HG03457 (cell line): ENCODE data around the gene FGF19.

Source experiments
- ATAC-seq: cut with Tn5 transposase; IDR thresholded peaks from one replicate; pipeline ENCODE4 v1.9.1; 2021; ENCODE audit warnings: moderate number of reproducible peaks; ENCODE audit not compliant: unreplicated experiment

Gene FGF19, protein sequence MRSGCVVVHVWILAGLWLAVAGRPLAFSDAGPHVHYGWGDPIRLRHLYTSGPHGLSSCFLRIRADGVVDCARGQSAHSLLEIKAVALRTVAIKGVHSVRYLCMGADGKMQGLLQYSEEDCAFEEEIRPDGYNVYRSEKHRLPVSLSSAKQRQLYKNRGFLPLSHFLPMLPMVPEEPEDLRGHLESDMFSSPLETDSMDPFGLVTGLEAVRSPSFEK

DNA sequence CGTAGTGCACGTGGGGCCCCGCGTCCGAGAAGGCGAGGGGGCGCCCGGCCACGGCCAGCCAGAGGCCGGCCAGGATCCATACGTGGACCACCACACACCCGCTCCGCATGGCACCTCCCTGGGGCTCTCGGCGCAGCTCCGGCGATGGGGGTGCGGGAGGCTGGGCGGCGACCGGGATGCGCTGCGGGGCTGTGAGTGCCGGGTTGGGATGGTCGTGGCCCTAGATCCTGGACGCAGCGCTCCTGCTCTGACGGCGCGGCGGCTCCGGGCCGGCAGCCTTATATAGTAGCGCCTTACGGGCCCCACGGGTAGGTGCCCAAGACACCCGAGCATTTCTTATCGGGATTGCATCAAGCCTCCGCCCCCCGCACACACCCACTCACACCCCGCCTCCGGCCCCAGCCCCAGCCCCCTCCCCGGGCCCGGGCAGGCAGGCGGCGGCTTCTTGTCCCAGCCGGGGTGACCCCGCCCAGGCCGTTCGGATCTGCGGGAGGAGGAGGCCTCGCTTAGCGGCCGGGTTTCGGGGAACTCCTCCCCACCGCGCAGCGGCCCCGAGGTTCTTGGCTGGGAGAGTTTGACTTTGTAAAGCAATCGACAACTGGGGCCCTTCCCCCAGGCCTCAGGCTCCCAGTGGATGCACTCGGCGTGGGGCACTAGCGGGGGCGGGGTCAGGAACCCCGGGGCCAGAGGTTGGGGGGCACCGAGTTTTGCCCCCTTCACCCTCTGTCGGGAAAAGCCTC, at the start of gene FGF19:
TSS of gene FGF19 (minus strand) at position 255 of the 740 bp plus-strand sequence. CDS start at position 109, 146 bp downstream.
- no peak for ATAC-seq

DNA sequence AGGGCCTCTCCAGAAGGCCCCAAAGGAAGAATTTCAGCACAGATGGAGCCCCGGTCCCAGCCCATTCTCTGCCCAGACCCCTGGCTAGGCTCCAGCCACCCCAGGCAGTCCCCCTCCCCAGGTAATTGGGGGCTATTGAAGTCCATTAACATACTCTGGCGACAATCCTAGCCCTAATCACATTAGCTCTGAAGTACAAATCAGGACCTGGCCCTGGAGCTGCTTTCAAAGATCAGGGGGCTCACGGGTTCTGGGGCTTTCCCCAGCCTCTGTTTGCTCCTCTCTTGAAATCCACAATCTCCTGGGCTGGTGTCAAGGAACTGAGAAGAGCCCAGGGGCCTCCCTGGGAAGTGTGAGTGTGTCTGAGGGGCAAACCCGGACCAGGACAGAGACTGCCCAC, 49.1 kb upstream of the FGF19 start:
- ATAC-seq = no peak

DNA sequence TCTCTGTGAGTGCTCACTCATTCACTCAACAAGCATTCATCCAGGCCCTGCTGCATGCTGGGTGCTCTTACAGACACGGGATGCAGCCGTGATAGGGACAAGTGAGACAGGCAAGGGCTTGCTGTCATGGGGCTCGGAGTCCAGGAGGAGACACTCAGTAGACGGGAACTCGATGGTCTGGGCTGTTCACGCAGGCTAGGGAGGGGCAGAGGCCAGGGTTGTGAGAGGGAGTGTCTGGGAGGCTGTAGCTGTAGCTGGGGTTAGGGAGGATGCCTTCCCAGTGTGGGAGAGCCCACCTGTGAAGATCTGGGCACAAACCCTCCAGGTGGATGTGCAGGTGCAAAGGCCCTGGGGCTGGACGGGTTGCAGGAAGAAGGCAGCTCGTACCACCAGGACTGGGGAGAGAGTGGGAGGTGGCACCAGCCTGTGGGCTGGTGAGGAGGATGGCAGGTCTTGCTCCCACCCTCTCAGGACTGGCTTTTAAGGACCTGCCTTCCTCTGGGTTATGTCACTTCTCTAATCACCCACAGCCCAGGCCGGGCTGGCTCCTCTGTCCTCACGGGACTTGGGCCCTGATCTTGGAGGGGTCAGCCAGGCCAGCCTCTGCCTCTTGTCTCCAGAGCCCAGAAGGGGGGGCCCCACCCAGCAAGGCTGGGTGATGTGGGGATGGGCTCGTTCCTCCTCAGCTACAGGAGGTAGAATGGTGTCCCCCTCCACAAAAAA, 47.2 kb upstream of the FGF19 start:
- no peak for ATAC-seq

DNA sequence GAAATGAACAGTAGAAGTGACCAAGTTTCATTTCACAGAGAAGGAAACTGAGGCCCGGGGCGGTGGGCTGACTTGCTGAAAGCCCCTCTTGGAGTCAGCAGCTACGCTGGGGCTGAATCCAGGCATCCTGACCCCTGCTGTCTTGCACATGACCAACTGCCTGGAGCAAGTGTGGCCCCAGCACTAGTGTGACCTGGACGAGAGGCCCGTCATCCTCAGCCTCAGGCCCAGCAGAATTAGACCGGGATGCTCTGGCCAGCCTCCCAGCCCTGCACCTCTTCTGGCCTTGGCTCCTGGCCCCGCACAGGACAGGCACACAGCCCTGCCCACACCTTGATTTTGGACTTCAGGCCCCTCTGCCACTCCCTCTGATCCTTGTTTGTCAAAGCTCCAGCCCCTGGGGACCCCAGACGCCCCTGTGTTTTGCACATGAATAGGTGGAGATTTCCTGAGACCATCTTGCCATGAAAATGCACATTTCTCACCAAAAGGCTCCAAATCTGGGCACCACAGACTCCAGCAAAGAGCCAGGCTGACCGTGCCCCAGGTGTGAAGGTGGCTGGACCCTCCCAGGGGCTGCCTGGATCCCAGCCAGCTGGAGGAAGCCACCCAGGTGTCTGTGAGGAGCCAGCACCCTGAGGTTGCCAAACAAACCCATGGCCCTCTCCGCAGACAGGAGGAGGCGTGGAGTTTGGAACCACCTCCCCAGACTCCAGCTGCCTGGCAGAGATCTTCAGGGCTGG, 46.5 kb upstream of the FGF19 start:
- ATAC-seq = no peak

DNA sequence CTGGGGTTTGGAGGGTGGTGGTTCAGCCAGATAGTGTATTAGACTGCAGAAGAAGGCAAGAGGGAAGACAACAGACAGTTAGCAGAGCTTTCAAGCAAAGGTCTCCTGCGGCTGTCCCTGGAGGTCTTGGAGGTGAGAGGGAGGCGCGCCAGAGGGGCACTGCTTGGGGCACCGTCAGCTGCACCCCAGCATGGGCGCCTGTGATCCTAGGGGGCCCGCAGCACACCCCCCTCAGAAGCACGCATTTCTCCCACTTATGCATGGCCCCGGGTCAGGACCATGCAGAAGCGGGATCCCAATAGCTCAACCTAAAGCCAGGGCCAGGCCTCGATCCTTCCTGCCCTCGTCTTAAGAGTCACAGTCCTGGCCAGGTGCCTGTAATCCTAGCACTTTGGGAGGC, 44.8 kb upstream of the FGF19 start:
- ATAC-seq = no peak

DNA sequence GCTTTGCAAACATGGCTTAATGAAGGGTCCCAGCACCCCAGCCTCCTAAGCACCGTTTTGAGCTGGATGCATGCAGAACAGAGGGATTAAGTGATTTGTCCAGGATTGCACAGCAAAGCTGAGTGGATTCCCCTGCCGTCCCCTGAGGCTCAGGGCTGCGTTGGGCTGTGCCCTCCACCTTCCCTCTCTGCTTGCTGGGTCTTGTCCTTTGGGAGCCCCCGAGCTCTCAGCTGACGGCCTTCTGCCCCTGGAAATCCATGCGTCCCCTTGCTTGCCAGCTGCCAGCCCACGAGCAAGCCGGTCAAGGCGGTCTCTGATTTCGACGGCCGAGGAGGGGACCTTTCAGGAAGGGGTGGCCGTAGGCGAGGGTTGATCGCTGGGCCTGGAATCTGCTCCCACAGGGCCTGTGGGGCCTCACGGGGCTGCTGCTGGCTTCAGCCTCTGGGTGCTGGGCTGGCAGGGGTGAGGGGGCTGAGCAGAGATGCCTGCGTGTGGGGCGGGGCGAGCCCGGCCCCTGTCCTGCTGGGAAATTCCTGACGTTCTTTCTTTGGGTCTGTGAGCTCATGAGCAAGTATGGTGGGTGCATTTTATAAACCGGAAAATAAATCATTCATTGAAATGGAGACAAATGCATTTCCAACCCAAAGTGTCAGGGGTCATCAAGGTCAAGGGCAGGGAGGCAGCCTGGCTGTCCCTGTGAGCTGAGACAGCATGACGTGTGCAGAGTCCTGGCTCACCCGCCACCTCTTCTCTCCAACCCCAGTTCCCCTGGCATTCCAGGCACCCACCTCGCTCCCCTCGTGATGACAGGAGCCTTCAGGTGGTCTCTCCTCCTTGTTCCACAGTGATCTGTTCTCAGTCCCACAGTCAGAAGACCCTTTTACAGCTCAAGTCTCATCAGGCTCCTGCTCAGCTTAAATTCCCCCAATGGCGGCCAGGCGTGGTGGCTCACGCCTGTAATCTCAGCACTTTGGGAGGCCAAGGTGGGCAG, 43.2 kb upstream of the FGF19 start:
- no peak for ATAC-seq

DNA sequence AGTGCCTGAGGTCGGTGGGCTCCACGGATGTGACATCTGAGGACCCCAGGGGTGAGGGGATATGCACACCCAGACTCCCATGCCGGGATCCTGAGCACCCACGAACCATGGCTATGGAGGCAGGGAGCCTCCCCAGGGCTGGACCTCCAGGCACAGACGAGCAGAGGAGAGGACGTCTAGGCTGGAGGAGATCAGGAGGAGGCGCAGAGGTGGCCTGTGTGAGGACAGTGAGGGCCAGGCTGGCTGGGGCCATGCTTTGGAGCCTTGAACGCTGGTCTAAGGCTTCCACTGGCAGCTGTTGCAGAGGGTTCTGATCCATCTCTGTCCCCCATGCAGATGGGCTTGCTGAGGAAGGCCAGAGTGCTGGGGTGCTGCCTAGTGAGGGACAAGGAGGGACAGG, 42.3 kb upstream of the FGF19 start:
- no peak for ATAC-seq

DNA sequence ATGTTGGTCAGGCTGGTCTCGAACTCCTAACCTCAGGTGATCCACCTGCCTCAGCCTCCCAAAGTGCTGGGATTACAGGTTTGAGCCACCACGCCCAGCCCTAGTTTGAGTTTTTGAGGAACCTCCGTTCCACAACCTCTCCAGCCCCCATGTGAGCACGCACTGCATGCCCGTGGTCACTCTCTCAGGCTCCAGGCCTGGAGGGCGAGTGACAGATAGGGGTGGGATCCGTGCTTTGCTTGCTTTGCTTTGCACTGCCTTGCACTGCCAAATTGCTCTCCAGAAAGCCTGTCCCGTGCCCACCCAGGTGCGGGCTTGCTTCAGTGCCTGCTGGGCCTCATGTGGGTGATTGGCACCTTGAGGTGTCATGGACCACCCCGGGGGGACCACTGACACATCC, 41.4 kb upstream of the FGF19 start:
- no peak for ATAC-seq

DNA sequence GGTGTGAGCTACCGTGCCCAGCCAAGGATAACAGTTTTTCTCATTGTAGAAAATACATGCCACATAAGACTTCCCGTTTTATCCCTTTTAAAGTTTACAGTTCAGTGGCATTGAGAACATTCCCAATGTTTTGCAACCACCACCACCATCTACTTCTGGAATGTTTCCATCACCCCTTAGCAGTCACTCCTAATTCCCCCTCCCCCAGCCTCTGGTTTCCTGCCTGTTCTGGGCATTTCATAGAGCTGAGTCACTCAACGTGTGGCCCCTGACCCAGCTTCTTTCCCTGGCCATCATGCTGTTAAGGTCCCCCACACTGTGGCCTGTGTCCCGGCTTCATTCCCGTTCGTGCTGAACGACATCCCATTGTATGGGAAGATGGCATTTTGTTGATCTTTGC, 40.6 kb upstream of the FGF19 start:
- no peak for ATAC-seq

DNA sequence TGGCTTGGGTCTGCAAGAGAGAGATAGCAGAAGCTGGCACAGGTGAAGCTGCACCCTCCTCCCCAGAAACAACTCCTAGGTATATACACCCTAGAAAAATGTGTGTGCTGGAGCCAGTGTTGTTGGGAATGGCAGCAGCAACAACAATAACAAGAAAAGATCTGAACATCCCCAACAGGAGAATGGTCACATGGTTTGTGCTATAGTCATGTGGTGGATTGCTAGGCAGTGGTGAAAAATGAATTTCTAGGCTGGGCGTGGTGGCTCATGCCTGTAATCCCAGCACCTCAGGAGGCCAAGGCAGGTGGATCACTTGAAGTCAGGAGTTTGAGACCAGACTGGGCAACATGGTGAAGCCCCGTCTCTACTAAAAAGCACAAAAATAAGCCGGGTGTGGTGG, 31.0 kb upstream of the FGF19 start:
- no peak for ATAC-seq

DNA sequence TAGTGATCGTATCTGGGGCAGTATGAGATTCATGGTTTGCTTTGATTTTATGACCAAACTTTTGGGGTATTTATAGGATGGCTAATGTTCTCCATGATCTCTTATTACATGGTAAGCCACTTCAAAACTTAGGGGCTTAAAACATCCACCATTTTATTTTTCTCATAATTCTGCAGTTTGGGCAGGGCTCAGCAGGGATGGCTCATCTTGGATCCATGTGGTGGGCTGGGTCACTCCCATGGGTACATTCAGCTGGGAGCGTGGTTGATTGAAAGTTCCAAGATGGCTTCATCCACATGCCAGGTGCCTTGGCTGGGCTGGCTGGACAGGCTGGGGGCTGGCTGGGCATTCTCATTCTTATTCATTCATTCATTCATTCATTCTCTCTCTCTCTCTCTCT, 30.5 kb upstream of the FGF19 start:
- no peak for ATAC-seq

DNA sequence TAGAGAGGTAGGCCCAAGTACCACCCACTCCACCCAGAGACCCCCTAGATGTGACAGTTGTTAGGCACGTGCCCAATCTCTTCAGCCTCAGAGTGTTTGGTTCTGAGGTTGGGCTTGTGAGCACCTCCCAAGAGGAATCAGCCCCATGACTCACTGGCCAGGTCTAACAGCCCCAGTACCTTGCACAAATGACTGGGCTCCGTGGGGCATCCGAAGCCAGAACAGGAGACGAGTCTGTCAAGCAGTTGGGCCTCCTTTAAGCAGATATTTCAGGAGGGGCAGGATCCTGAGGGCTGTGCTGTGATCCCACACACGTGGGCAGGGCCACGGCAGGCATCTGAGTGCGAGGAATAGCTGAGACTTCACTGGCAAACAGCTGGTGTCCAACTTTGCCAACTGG, 29.1 kb upstream of the FGF19 start:
- no peak for ATAC-seq

DNA sequence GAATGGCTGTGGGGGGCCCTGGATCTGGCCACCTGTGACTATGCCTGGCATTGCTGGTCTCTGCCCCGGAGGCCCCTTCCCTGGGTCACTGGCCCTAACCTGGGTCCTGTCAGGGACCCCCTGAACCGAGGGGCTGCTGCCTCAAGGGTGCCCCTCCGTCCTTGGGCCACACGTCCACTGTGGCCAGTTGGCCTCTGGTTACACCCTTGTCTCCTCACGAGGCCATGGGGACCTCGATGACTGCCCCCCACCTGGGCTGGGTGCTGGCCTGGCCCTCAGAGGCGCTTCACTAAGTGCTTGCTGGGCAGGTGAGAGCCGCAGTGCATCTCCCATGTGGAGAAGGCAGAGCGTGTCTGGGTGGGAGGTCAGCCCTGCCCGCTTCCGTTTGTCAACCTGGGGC, 27.3 kb upstream of the FGF19 start:
- no peak for ATAC-seq

DNA sequence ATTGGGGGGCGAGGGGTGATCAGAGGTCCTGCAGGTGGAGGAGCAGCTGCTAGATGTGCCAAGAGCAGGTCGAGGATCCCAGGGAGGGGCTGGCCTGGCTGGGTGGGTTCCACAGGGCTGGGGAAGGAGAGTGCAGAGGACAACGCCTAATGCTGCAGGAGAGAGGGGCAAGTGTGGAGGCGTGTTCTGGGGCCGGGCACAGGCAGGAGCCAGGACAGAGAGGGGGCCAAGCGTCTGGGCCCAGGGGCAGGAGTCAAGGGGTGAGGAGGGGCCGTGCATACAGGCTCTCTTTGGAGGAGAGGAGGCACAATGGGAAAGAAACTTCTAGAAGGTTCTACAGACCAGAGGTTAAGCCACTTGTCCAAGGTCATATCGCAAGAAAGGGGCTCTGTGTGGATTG, 26.7 kb upstream of the FGF19 start:
- no peak for ATAC-seq

DNA sequence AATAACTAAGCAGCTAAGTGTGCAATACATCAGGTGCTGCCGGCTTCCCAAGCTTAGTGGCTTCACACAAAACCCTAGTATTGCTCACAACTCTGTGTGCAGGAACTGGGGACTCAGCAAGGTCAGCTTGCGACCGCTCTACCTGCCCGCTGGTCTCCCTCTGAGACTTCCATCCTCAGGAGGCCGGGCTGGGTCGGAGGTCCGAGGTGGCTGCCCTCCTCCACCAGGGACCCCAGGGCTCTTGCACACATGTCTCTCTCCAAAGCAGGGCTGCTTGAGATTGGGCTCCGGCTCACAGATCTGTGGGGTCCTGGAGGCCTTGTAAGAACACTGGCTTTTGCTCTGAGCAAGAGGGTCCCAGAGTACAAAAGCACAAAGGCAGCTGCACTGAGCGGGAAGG, 25.4 kb upstream of the FGF19 start:
- no peak for ATAC-seq

DNA sequence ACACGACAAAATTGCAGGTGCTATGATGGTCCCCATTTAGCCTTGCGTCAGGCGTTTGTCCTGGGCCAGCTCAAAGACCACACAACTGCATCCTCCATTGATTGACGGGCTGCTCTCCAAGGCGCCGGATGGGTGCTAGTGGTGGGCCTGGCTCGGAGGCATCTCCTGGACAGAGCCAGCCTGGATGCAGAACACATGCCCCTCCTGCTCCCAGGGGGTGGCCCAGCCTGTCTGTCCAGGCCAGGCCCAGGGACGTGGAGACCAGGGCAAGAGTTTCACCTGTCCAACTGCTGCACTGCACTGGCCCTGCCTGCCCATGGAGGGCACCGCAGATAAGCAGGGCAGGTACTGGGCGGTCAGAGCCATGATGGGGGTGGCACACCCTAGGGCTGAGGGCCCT, 23.4 kb upstream of the FGF19 start:
- ATAC-seq = no peak

DNA sequence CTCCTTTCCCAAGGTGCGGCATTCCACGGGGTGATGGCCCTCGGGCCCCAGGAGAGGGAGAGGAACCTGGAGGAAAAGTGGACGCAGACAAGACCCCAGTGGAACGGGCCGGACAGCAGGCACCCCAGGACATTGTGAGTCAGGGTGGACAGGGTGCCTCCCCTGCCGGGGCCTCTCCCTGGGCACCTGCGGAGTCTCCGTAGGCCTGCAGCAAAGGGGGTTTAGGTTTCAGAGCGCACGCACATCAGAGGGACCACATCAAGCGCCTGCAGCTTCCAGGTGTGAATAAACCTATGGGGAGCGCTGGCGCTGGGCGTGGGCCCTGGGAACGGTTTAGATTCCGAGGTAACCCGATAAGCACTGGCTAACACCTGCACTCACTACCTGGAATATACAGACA, 22.7 kb upstream of the FGF19 start:
- ATAC-seq = no peak

DNA sequence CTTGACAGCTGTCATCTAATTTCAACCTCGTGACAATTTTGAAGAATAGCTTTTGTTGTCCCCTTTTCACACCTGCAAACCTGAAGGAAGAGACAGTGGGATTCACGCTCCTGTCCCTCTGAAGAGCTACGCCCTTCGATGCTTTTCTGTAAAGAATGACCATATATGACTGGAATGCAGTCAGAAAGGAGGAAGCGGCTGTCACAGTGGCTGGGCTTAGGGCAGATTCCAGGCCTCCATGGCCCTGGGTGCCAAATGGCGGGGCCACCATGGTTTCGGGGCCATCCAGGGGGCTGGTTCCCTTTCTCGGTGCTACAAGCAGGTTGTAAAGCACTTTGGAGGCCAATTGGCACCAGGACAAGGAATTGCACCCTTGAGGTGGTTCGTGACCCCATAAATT, 22.2 kb upstream of the FGF19 start:
- no peak for ATAC-seq

DNA sequence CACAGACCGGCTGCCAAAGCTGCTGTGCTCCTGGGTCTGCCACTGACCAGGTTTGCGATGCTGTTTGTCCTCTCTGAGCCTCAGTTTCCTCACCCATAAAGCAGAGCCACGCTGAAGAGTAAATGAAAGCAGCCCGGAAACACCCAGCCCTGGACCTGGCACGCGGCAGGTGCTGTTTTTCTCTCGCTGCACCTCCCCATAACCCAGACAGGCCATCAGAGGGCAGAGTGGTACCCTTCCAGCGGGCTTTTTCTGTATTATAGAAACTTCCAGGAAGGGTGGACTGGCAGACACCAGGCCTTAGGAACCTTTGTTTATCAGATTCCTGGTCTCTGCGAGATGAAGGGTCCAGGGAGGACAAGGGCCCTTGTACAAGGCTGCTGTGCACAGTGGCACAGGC, 17.9 kb upstream of the FGF19 start:
- ATAC-seq = no peak

DNA sequence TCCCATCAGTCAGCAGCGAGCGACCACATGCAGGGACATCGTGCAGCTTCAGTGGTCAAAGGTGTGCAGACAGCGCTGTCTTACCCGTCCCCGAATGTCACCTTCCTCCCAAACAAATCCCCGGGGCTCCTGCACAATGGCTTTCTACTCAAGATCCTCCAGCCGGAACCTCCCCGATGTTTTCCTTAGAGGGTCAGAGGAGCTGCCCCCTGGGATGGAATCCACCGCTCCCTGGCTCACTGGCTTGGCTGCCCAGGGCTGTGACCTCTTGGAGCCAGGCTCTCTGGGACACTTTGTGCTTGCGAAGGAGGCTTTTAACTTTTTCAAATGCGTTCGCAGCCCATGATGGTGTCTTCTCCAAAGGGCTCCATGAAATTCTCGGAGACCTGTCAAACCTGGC, 17.3 kb upstream of the FGF19 start:
- no peak for ATAC-seq
